ENCODE measurements around the gene BCKDK. TPM values are rescaled to one million over a fixed set of nuclear protein-coding genes. Genes with fewer than 3 reads are reported as not detected.

The BCKDK gene
- polyA plus RNA-seq, 1 donor (not counting 4 experiments of a cell fraction or from before 2014, with no cell fraction given), result 19.9 TPM

- H3K36me3 ChIP-seq (ENCODE audit: control insufficient read depth in 2 of 2, extremely low read depth in 1 of 2, insufficient read depth in 2 of 2, low read length in 2 of 2), result peaks cover 12 to 21% of the 10 kb centered on the region in 2 experiments
- TF ChIP-seq EZH2 (IDR thresholded peaks at IDR 0.05; ENCODE audit: low read length) (no peak), CTCF (optimal IDR thresholded peaks at IDR 0.05 in 1 of 3, IDR thresholded peaks at IDR 0.05 in 1 of 3, conservative IDR thresholded peaks at IDR 0.05 in 1 of 3; ENCODE audit: extremely low read depth in 1 of 3, insufficient read depth in 2 of 3, low read length in 3 of 3) (no peak)
- dilution Hi-C loops (cut with MboI; ENCODE audit: extremely low pct_ligation_motif_present, low sequenced_read_pairs), result no loop called here
- no peak overlapping the region for H3K4me3 ChIP-seq (ENCODE audit: control insufficient read depth in 2 of 3, extremely low read depth in 1 of 3, insufficient read depth in 2 of 3, low read depth in 1 of 3, low read length in 3 of 3)
- no peak overlapping the region for H3K27ac ChIP-seq (ENCODE audit: control insufficient read depth, insufficient read depth, low read length)
- no peaks in the 10 kb centered on the region for H4K20me1 ChIP-seq (ENCODE audit: control insufficient read depth, extremely low read depth, insufficient read depth, low read length)
- no peak overlapping the region for H3K9ac ChIP-seq (ENCODE audit: control insufficient read depth, extremely low read depth, insufficient read depth, low read length)
- no peaks in the 10 kb centered on the region for H3K9me3 ChIP-seq (ENCODE audit: control insufficient read depth, low read depth, low read length)
- peaks cover 9% of the 10 kb centered on the region for H3K4me1 ChIP-seq (ENCODE audit: control insufficient read depth, extremely low read depth, insufficient read depth, low read length)
- no peaks in the 10 kb centered on the region for H3K9me1 ChIP-seq (ENCODE audit: control insufficient read depth, extremely low read depth, insufficient read depth, low read length)
- H3K27me3 ChIP-seq (ENCODE audit: control insufficient read depth, extremely low read depth, insufficient read depth, low read length), result no peaks in the 10 kb centered on the region
- H3K79me2 ChIP-seq (ENCODE audit: control insufficient read depth, insufficient read depth, low read length), result peaks cover 24% of the 10 kb centered on the region
- FAIRE-seq (no peak), DNase-seq (ENCODE audit: low read depth, low spot score) (no peak)
- no peak overlapping the region for H3K4me2 ChIP-seq (ENCODE audit: control insufficient read depth, extremely low read depth, insufficient read depth, low read depth, low read length)
- H2AFZ ChIP-seq (ENCODE audit: control insufficient read depth, low read length), result no peak overlapping the region
Observed at GRCh38 chr16:31083556-31083955, 24.6 kb upstream of the BCKDK start.

GRCh38 chr16:31083981-31084380 lies 24.2 kb upstream of the BCKDK start:
- no peaks in the 10 kb centered on the region for H4K20me1 ChIP-seq (ENCODE audit: control insufficient read depth, extremely low read depth, insufficient read depth, low read length)
- H3K9me1 ChIP-seq (ENCODE audit: control insufficient read depth, extremely low read depth, insufficient read depth, low read length), result no peaks in the 10 kb centered on the region
- no peak for FAIRE-seq

More at GRCh38 chr16:31083981-31084380, 24.2 kb upstream of the BCKDK start:
- dilution Hi-C loops (cut with MboI; ENCODE audit: extremely low pct_ligation_motif_present, low sequenced_read_pairs), result no loop called here
- Histone ChIP-seq H3K27ac (ENCODE audit: control insufficient read depth, insufficient read depth, low read length) (no peak overlapping the region), H3K9me3 (ENCODE audit: control insufficient read depth, low read depth, low read length) (no peaks in the 10 kb centered on the region), H3K4me3 (ENCODE audit: control insufficient read depth in 2 of 3, extremely low read depth in 1 of 3, insufficient read depth in 2 of 3, low read depth in 1 of 3, low read length in 3 of 3) (no peak overlapping the region), H3K4me1 (ENCODE audit: control insufficient read depth, extremely low read depth, insufficient read depth, low read length) (peaks cover 9% of the 10 kb centered on the region), H2AFZ (ENCODE audit: control insufficient read depth, low read length) (no peak overlapping the region), H3K9ac (ENCODE audit: control insufficient read depth, extremely low read depth, insufficient read depth, low read length) (no peak overlapping the region), H3K79me2 (ENCODE audit: control insufficient read depth, insufficient read depth, low read length) (peaks cover 24% of the 10 kb centered on the region), H3K4me2 (ENCODE audit: control insufficient read depth, extremely low read depth, insufficient read depth, low read depth, low read length) (no peak overlapping the region), H3K27me3 (ENCODE audit: control insufficient read depth, extremely low read depth, insufficient read depth, low read length) (no peaks in the 10 kb centered on the region), H3K36me3 (ENCODE audit: control insufficient read depth in 2 of 2, extremely low read depth in 1 of 2, insufficient read depth in 2 of 2, low read length in 2 of 2) (peaks cover 11 to 21% of the 10 kb centered on the region in 2 experiments)
- no peak for TF ChIP-seq CTCF (optimal IDR thresholded peaks at IDR 0.05 in 1 of 3, IDR thresholded peaks at IDR 0.05 in 1 of 3, conservative IDR thresholded peaks at IDR 0.05 in 1 of 3; ENCODE audit: extremely low read depth in 1 of 3, insufficient read depth in 2 of 3, low read length in 3 of 3)
- no peak for TF ChIP-seq EZH2 (IDR thresholded peaks at IDR 0.05; ENCODE audit: low read length)
- no peak for DNase-seq (ENCODE audit: low read depth, low spot score)
